DND-41 (cell line): ENCODE data around the gene ABHD16A.

Experiments
- ATAC-seq: fragments of 200-7000 bp; cut with Tn5 transposase; 3 replicates; pipeline ENCODE4 v1.9.1; 2021; ENCODE audit warnings: low read depth; ENCODE audit not compliant: insufficient read depth
- DNase-seq: peaks from one replicate; pipeline ENCODE4 v3.0.0-alpha.2; 2020
- H2AFZ ChIP-seq: 2 replicates; pipeline ENCODE4 v1.6.0; 2012; ENCODE audit warnings: low read depth, low read length
- H3K27ac ChIP-seq: 2 replicates; pipeline ENCODE4 v1.5.1; 2012; ENCODE audit warnings: low read length, inconsistent platforms
- H3K27me3 ChIP-seq: fragments of 200-600 bp; sonication (generic); 2 replicates; pipeline ENCODE4 v1.6.0; 2012; ENCODE audit warnings: low read length, mild to moderate bottlenecking, inconsistent platforms; ENCODE audit not compliant: insufficient read depth, poor library complexity
- H3K36me3 ChIP-seq: 2 replicates; pipeline ENCODE4 v1.5.1; 2012; ENCODE audit warnings: low read length, inconsistent platforms; ENCODE audit not compliant: insufficient read depth
- H3K4me1 ChIP-seq: 2 replicates; pipeline ENCODE4 v1.5.1; 2012; ENCODE audit warnings: mild to moderate bottlenecking, low read length; ENCODE audit not compliant: insufficient read depth
- H3K4me2 ChIP-seq: 2 replicates; pipeline ENCODE4 v1.6.0; 2012; ENCODE audit warnings: mild to moderate bottlenecking, moderate library complexity, low read length, inconsistent platforms; ENCODE audit not compliant: insufficient read depth
- H3K4me3 ChIP-seq, 2 experiments: fragments of 200-600 bp in 1 of 2; shearing (Covaris generic) in 1 of 2; 2 replicates each; pipeline ENCODE4 v1.5.1; 2012 to 2016; ENCODE audit warnings: inconsistent platforms in 2 of 2, low read length in 2 of 2, mild to moderate bottlenecking in 2 of 2, low read depth in 1 of 2, moderate library complexity in 1 of 2
- H3K79me2 ChIP-seq: 2 replicates; pipeline ENCODE4 v1.6.0; 2012; ENCODE audit warnings: low read length, inconsistent platforms; ENCODE audit not compliant: insufficient read depth
- H3K9ac ChIP-seq: 2 replicates; pipeline ENCODE4 v1.6.0; 2012; ENCODE audit warnings: low read depth, mild to moderate bottlenecking, inconsistent platforms, low read length, moderate library complexity
- H3K9me3 ChIP-seq: 2 replicates; pipeline ENCODE4 v1.5.1; 2012; ENCODE audit warnings: low read length, moderate library complexity, mild to moderate bottlenecking, inconsistent platforms; ENCODE audit not compliant: insufficient read depth, severe bottlenecking
- H4K20me1 ChIP-seq: 2 replicates; pipeline ENCODE4 v1.6.0; 2012; ENCODE audit warnings: low read length; ENCODE audit not compliant: insufficient read depth
- CTCF ChIP-seq: IDR thresholded peaks from 2 replicates; pipeline ENCODE4 v1.5.1; 2012; ENCODE audit warnings: borderline replicate concordance, low read length, moderate library complexity, mild to moderate bottlenecking; ENCODE audit not compliant: poor library complexity, severe bottlenecking; ENCODE audit errors: extremely low read depth
- EZH2 ChIP-seq: IDR thresholded peaks from 3 replicates; pipeline ENCODE4 v1.6.1; 2012; ENCODE audit warnings: borderline replicate concordance, low read depth, mild to moderate bottlenecking, moderate library complexity, low read length, inconsistent platforms; ENCODE audit not compliant: severe bottlenecking

ABHD16A gene

GRCh38 chr6:31693535-31693934 lies 9.6 kb downstream of the ABHD16A start:
- no peak overlapping the region for H3K4me2 ChIP-seq
- peaks cover 84% of the 10 kb centered on the region for H3K36me3 ChIP-seq
- no peak overlapping the region for H3K4me3 ChIP-seq
- TF ChIP-seq EZH2 (no peak), CTCF (no peak)
- no peak overlapping the region for H2AFZ ChIP-seq
- ATAC-seq (no peak), DNase-seq (no peak)
- 0 out of 2 replicates have a peak, but pooled peaks cover 4% of the 10 kb centered on the region for H4K20me1 ChIP-seq
- H3K9me3 ChIP-seq, result no peaks in the 10 kb centered on the region
- H3K27me3 ChIP-seq, result no peaks in the 10 kb centered on the region
- no peak overlapping the region for H3K27ac ChIP-seq
- H3K4me1 ChIP-seq, result peaks cover under 1% of the 10 kb centered on the region; the same call in 1 of the 2 replicates
- no peak overlapping the region for H3K9ac ChIP-seq
- H3K79me2 ChIP-seq, result peaks cover 5% of the 10 kb centered on the region

- H2AFZ ChIP-seq, result no peak overlapping the region
- H3K36me3 ChIP-seq, result peaks cover 91% of the 10 kb centered on the region
- no peaks in the 10 kb centered on the region for H3K9me3 ChIP-seq
- H3K9ac ChIP-seq, result no peak overlapping the region
- H3K4me2 ChIP-seq, result no peak overlapping the region
- H3K4me3 ChIP-seq, result no peak overlapping the region
- no peak for TF ChIP-seq CTCF
- no peak for TF ChIP-seq EZH2
- DNase-seq (no peak), ATAC-seq (no peak)
- no peaks in the 10 kb centered on the region for H3K27me3 ChIP-seq
- H4K20me1 ChIP-seq, result 0 out of 2 replicates have a peak, but pooled peaks cover 4% of the 10 kb centered on the region
- H3K4me1 ChIP-seq, result no peaks in the 10 kb centered on the region
- H3K79me2 ChIP-seq, result peaks cover 2% of the 10 kb centered on the region; the same call in 1 of the 2 replicates
- H3K27ac ChIP-seq, result no peak overlapping the region
Observed at GRCh38 chr6:31692886-31693285, 10.2 kb downstream of the ABHD16A start.

- Histone ChIP-seq H3K4me2 (no peak overlapping the region), H3K79me2 (no peaks in the 10 kb centered on the region; the same call in 1 of the 2 replicates), H2AFZ (no peak overlapping the region), H3K4me3 (no peak overlapping the region), H3K27ac (no peak overlapping the region), H3K27me3 (no peaks in the 10 kb centered on the region), H3K9me3 (no peaks in the 10 kb centered on the region), H4K20me1 (0 out of 2 replicates have a peak, but pooled peaks cover 4% of the 10 kb centered on the region), H3K9ac (no peak overlapping the region), H3K36me3 (peaks cover 91% of the 10 kb centered on the region), H3K4me1 (no peaks in the 10 kb centered on the region)
- no peak for TF ChIP-seq CTCF
- TF ChIP-seq EZH2, result no peak
- DNase-seq (no peak), ATAC-seq (no peak)
Observed at GRCh38 chr6:31692353-31692752, 10.8 kb downstream of the ABHD16A start.

- Histone ChIP-seq H3K4me2 (no peak overlapping the region), H3K4me1 (no peaks in the 10 kb centered on the region), H3K9ac (no peak overlapping the region), H3K4me3 (no peak overlapping the region), H3K27me3 (no peaks in the 10 kb centered on the region), H3K36me3 (peaks cover 90% of the 10 kb centered on the region), H2AFZ (no peak overlapping the region), H3K79me2 (no peaks in the 10 kb centered on the region), H3K27ac (no peak overlapping the region), H4K20me1 (0 out of 2 replicates have a peak, but pooled peaks cover 4% of the 10 kb centered on the region), H3K9me3 (no peaks in the 10 kb centered on the region)
- TF ChIP-seq EZH2 (no peak), CTCF (no peak)
- ATAC-seq (no peak), DNase-seq (no peak)
Observed at GRCh38 chr6:31691564-31692108, 11.5 kb downstream of the ABHD16A start.
